Sigmoid colon (tissue), 4 donors: ENCODE measurements around the gene EFCAB8.

Experiments
- POLR2AphosphoS5 ChIP-seq, 4 donors: sonication (generic); formaldehyde crosslinking; IDR thresholded peaks; one replicate each; pipeline ENCODE4 v1.6.1; 2017; ENCODE audit warnings: antibody characterized with exemption in 4 of 4
- TF ChIP-seq, protein P1 (sequence below), 4 experiments: fragments of 450-650 bp in 3 of 4; fragments of 200-600 bp in 1 of 4; IDR thresholded peaks; one replicate each; pipeline ENCODE4 v1.5.1; 2016 to 2019; ENCODE audit warnings: antibody characterized with exemption in 4 of 4, mild to moderate bottlenecking in 3 of 4, moderate library complexity in 2 of 4

DNA sequence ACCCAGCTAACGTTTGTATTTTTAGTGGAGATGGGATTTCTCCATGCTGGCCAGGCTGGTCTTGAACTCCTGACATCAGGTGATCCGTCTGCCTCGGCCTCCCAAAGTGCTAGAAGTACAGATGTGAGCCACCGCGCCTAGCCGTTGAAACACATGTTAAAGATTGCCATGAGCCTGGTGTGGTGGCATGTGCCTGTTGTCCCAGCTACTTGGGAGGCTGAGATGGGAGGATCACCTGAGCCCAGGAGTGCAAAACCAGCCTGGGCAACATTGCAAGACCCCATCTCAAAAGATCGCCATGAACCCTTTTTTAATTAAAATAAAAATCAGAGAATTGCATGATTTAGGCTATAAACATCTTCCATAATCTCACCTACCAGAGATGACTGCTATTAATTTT, 2.7 kb downstream of the EFCAB8 start:
- TF ChIP-seq, protein P1, sequence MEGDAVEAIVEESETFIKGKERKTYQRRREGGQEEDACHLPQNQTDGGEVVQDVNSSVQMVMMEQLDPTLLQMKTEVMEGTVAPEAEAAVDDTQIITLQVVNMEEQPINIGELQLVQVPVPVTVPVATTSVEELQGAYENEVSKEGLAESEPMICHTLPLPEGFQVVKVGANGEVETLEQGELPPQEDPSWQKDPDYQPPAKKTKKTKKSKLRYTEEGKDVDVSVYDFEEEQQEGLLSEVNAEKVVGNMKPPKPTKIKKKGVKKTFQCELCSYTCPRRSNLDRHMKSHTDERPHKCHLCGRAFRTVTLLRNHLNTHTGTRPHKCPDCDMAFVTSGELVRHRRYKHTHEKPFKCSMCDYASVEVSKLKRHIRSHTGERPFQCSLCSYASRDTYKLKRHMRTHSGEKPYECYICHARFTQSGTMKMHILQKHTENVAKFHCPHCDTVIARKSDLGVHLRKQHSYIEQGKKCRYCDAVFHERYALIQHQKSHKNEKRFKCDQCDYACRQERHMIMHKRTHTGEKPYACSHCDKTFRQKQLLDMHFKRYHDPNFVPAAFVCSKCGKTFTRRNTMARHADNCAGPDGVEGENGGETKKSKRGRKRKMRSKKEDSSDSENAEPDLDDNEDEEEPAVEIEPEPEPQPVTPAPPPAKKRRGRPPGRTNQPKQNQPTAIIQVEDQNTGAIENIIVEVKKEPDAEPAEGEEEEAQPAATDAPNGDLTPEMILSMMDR (IDR thresholded peaks at IDR 0.05), result no peak
- TF ChIP-seq POLR2AphosphoS5 (IDR thresholded peaks at IDR 0.05), result no peak
